Left ventricle myocardium inferior (tissue), 1 donor: Measurements from ENCODE around the gene ERCC8. TPM values are rescaled to one million over a fixed set of nuclear protein-coding genes. Genes with fewer than 3 reads are reported as not detected.
A peak's percentile ranks its signal among the peaks of the same experiment; 100 is the strongest.
"Not testable (repeated sequence)": the region's sequence is repeated elsewhere in the genome, so short reads cannot be mapped to it uniquely, and the experiment has no call there.

ENCODE experiments used
- DNase-seq: peaks from one replicate; pipeline ENCODE4 v3.0.0-alpha.2; 2020
- H3K27ac ChIP-seq: fragments of 200-600 bp; replicated peaks from 2 replicates; pipeline ENCODE4 v1.8.0; 2021
- H3K27me3 ChIP-seq: fragments of 200-600 bp; 2 replicates; pipeline ENCODE4 v1.8.0; 2021; ENCODE audit warnings: low read depth
- H3K36me3 ChIP-seq: fragments of 200-600 bp; 2 replicates; pipeline ENCODE4 v1.8.0; 2021
- H3K4me1 ChIP-seq: fragments of 200-600 bp; 2 replicates; pipeline ENCODE4 v1.8.0; 2021
- H3K4me3 ChIP-seq: fragments of 200-600 bp; 2 replicates; pipeline ENCODE4 v1.8.0; 2021; ENCODE audit warnings: mild to moderate bottlenecking, moderate library complexity
- H3K9me3 ChIP-seq: fragments of 200-600 bp; replicated peaks from 2 replicates; pipeline ENCODE4 v1.8.0; 2021
- intact Hi-C: fragments of 100-400 bp; cut with micrococcal nuclease; formaldehyde crosslinking; loops from one replicate; pipeline ENCODE4 v1.11.0; 2022
- long read RNA-seq: library from polyadenylated mRNA; unstranded; transcript quantifications from one replicate; pipeline ENCODE4 v2.0.0, GENCODE V29; 2021
- total RNA-seq: library from RNA; stranded (reverse); fragmentation: NEBNext Ultra II Directional; extraction: Animal tissue kit (Norgen Biotek cat#: 25700); gene quantifications from one replicate; pipeline ENCODE4 v1.2.1, GENCODE V29; 2021
- TF ChIP-seq, protein P1 (sequence below): fragments of 200-600 bp; IDR thresholded peaks from 2 replicates; pipeline ENCODE4 v1.8.0; 2021; ENCODE audit warnings: antibody characterized with exemption, mild to moderate bottlenecking, borderline replicate concordance
- donor health status: DM: no; HTN: yes; CAD: no; lungs with severe emphysema.

ERCC8 gene, protein sequence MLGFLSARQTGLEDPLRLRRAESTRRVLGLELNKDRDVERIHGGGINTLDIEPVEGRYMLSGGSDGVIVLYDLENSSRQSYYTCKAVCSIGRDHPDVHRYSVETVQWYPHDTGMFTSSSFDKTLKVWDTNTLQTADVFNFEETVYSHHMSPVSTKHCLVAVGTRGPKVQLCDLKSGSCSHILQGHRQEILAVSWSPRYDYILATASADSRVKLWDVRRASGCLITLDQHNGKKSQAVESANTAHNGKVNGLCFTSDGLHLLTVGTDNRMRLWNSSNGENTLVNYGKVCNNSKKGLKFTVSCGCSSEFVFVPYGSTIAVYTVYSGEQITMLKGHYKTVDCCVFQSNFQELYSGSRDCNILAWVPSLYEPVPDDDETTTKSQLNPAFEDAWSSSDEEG
- 5.9 TPM for total RNA-seq
- long read RNA-seq, transcript ERCC8-201 (12 exons, 2,017 nt), result major isoform, 6 of 11 reads
- long read RNA-seq, partial matches to known transcripts, result 3 of 11 reads
- long read RNA-seq, other reads (novel, unspliced or antisense), result 2 of 11 reads

DNA sequence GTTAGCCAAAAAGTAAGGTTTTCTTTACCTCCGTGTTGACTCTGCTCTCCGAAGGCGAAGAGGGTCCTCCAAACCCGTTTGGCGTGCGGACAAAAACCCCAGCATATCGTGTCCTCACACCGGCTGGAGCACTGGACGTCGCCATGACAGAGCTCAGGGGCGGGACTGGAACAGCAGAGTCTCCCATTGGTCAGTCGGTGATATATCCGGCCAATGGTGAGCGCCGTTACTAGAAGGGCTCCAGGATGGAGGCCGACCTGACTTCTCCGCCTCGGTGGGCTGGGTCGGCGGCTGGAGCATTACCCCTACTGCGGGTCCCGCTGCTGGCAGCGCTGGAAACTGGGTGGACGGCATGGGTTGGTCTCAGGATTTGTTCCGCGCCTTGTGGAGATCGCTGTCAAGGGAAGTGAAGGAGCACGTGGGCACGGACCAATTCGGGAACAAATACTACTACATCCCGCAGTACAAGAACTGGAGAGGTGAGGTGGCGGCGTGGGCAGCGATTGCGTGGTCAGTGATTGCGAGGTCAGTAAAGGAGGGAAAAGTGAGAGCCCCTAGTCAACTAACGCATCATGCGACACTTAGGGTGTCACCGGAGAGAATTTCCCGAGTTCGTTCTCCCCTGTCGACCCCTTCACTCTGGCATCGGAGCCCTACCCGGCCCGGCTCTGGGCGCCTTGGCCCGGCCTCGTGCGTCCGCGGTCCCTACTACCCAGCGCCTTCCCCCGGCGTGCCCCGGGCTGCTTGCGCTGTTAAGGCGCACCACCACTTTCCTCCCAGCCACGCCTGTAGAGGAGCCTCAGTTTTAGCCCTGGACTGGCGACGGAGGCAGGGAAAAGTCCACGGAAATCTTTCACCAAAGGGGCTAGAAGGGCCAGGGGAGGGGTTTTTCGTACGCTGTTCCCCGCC is at the start of gene ERCC8, which contains the start of gene NDUFAF2:
TSS of gene ERCC8 (minus strand) at position 167 of the 909 bp plus-strand sequence. CDS start at position 105, 62 bp downstream.
TSS of gene NDUFAF2 (plus strand) at position 302 of the 909 bp plus-strand sequence. CDS start at position 353, 51 bp downstream.
- intact Hi-C loops, result no loop called here
- Histone ChIP-seq H3K27ac (peak within 1 kb of the TSS; percentile 86), H3K9me3 (no peaks in the 10 kb centered on the region), H3K4me1 (peaks cover 47% of the 10 kb centered on the region), H3K4me3 (peak within 1 kb of the TSS; percentile 91), H3K27me3 (no peaks in the 10 kb centered on the region), H3K36me3 (peaks cover 9% of the 10 kb centered on the region)
- DNase-seq, result peak; percentile 90
- TF ChIP-seq, protein P1, sequence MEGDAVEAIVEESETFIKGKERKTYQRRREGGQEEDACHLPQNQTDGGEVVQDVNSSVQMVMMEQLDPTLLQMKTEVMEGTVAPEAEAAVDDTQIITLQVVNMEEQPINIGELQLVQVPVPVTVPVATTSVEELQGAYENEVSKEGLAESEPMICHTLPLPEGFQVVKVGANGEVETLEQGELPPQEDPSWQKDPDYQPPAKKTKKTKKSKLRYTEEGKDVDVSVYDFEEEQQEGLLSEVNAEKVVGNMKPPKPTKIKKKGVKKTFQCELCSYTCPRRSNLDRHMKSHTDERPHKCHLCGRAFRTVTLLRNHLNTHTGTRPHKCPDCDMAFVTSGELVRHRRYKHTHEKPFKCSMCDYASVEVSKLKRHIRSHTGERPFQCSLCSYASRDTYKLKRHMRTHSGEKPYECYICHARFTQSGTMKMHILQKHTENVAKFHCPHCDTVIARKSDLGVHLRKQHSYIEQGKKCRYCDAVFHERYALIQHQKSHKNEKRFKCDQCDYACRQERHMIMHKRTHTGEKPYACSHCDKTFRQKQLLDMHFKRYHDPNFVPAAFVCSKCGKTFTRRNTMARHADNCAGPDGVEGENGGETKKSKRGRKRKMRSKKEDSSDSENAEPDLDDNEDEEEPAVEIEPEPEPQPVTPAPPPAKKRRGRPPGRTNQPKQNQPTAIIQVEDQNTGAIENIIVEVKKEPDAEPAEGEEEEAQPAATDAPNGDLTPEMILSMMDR, result no peak

DNA sequence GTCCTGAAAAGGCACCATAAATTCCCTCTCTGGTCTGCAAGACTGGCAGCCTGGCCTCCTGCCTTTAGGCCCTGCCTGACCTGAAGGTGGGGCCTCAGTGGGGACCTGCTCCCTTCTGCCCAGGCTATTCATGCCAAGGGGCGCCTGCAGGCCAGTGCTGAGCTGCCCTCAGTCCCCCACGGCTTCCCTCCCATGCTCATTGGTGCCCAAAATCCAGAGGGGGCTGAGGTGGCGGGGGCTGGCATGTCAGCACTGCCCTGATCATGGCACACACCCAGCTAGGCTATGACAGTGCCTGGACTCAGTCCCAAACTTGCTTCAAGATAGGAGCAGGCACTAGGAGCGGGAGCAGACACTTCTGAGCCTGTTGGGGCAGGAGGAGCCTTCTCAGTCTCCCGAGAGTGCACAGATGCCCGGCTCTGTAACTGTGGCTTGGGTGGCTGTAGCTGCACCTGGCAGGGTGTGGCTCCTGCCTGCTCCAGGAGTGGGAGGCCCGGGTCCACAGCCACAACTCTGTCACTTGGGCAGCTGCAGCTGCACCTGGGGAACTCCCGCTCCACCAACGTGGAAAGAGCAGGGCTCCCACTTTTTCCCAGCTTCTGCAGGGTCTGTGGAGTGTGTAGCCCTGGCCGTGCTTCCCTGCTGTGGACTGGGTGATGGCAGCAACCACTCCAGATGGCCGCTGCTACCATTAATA is 49.2 kb upstream of the ERCC8 start:
- TF ChIP-seq, protein P1, result no peak
- peak; percentile 25 for DNase-seq
- no peaks in the 10 kb centered on the region for H3K27me3 ChIP-seq
- intact Hi-C loops, result no loop called here
- H3K4me1 ChIP-seq, result peaks cover 40% of the 10 kb centered on the region
- H3K36me3 ChIP-seq, result no peaks in the 10 kb centered on the region
- H3K9me3 ChIP-seq, result peaks cover 20% of the 10 kb centered on the region
- H3K27ac ChIP-seq, result peak overlapping the region; percentile 71
- no peak overlapping the region for H3K4me3 ChIP-seq

DNA sequence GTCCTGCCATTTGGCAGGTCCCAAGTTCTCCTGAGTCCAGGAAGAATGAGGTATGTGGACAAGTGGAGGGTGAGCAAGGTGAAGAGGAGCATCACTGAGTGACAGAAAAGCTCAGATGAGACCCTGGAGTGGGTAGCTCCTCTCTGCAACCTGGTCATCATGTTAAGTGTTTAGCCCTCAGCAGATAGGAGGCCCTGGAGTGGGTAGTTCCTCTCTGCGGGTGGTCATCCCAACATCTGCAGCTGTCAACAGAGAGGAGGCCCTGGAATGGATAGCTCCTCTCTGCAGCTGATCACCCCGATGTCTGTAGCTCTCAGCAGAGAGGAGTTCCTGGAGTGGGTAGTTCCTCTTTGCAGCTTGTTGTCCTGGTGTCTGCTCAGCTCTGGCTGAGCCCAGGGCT is 48.6 kb upstream of the ERCC8 start:
- H3K4me1 ChIP-seq, result peaks cover 37% of the 10 kb centered on the region
- no peaks in the 10 kb centered on the region for H3K27me3 ChIP-seq
- intact Hi-C loops, result no loop called here
- TF ChIP-seq, protein P1, result no peak
- H3K27ac ChIP-seq, result peak overlapping the region; percentile 71
- H3K4me3 ChIP-seq, result no peak overlapping the region
- DNase-seq, result no peak
- no peaks in the 10 kb centered on the region for H3K36me3 ChIP-seq
- peaks cover 24% of the 10 kb centered on the region for H3K9me3 ChIP-seq

DNA sequence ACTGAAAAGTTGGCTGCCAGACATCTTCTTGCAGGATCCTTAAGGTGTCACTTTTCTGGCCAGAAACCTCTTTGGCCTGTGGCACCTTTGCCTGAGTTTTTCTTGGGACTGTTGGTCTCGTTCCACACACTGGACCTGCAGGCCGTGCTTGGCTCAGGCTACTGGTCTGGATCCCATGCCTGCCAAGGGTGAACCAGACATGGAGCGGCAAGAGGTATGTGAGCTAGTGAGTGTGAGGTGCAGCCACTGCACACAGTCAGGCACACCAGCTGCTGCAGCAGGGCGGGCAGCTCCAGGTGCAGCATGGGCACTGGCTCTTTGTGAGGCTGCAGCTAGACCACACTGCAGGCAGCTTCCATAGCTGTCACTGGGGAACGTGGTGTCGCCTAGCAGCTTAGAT is 48.0 kb upstream of the ERCC8 start:
- TF ChIP-seq, protein P1, result no peak
- peak overlapping the region; percentile 71 for H3K27ac ChIP-seq

DNA sequence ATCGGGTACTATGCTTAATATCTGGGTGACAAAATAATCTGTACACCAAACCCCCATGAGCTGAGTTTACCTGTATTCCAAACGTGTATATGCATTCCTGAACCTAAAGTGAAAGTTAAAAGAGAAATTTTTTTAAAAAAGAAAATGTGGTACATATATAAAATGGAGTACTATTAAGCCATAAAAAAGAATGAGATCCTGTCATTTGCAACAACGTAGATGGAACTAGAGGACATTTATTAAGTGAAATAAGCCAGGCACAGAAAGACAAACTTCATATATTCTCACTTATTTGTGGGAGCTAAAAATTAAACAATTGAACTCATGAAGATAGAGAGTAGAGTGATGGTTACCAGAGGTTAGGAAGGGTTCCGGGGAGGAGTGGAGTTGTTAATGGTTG is 44.9 kb upstream of the ERCC8 start:
- H3K27me3 ChIP-seq, result no peaks in the 10 kb centered on the region
- no peak for DNase-seq
- intact Hi-C loops, result no loop called here
- H3K4me1 ChIP-seq, result peaks cover 33% of the 10 kb centered on the region
- no peak overlapping the region for H3K27ac ChIP-seq
- H3K9me3 ChIP-seq, result peaks cover 30% of the 10 kb centered on the region
- no peaks in the 10 kb centered on the region for H3K36me3 ChIP-seq
- no peak overlapping the region for H3K4me3 ChIP-seq
- TF ChIP-seq, protein P1, result no peak

More for the DNA sequence above, 48.0 kb upstream of the ERCC8 start:
- H3K27me3 ChIP-seq, result no peaks in the 10 kb centered on the region
- H3K4me3 ChIP-seq, result no peak overlapping the region
- intact Hi-C loops, result no loop called here
- H3K36me3 ChIP-seq, result no peaks in the 10 kb centered on the region
- H3K4me1 ChIP-seq, result peaks cover 36% of the 10 kb centered on the region
- peaks cover 26% of the 10 kb centered on the region for H3K9me3 ChIP-seq
- peak; percentile 46 for DNase-seq

DNA sequence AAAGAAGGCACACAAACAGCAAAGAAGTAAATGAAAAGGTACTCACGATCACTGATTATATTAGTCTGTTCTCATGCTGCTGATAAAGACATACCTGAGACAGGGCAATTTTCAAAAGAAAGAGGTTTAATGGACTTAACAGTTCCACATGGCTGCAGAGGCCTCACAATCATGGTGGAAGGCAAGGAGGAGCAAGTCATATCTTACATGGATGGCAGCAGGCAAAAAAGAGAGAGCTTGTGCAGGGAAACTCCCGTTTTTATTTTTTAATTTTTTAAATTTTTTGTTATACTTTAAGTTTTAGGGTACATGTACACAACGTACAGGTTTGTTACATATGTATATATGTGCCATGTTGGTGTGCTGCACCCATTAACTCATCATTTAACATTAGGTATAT is 37.3 kb upstream of the ERCC8 start:
- Histone ChIP-seq H3K9me3 (peaks cover 12% of the 10 kb centered on the region), H3K4me1 (peaks cover 12% of the 10 kb centered on the region)
- H3K36me3 ChIP-seq, H3K4me3 ChIP-seq, H3K27ac ChIP-seq, H3K27me3 ChIP-seq, intact Hi-C loops, DNase-seq: not testable (repeated sequence)
